Measurements from ENCODE around the gene GAREM1.

Gene GAREM1

GRCh38 chr18:32262092-32262491, 208.6 kb downstream of the GAREM1 start:
- Histone ChIP-seq H3K4me3 (ENCODE audit: low read depth in 1 of 5, low read length in 5 of 5) (no peak overlapping the region), H3K9ac (ENCODE audit: low read length in 5 of 5) (no peak overlapping the region), H3K27ac (ENCODE audit: low read depth, low read length) (no peak overlapping the region), H3K36me3 (ENCODE audit: control insufficient read depth in 5 of 5, insufficient read depth in 5 of 5, low read length in 5 of 5) (peaks cover 0 to 5% (median 0%) of the 10 kb centered on the region in 5 donors), H3K4me1 (ENCODE audit: control insufficient read depth in 5 of 5, insufficient read depth in 5 of 5, low read length in 5 of 5) (no peaks in the 10 kb centered on the region), H3K27me3 (ENCODE audit: control insufficient read depth in 5 of 5, insufficient read depth in 4 of 5, low read length in 5 of 5) (no peaks in the 10 kb centered on the region), H3K9me3 (ENCODE audit: control insufficient read depth in 5 of 5, low read length in 5 of 5) (no peaks in the 10 kb centered on the region)

GRCh38 chr18:32261003-32261402, 209.7 kb downstream of the GAREM1 start:
- H3K27ac ChIP-seq (ENCODE audit: low read depth, low read length) = no peak overlapping the region
- H3K4me1 ChIP-seq (ENCODE audit: control insufficient read depth in 5 of 5, insufficient read depth in 5 of 5, low read length in 5 of 5) = no peaks in the 10 kb centered on the region
- H3K9me3 ChIP-seq (ENCODE audit: control insufficient read depth in 5 of 5, low read length in 5 of 5) = no peaks in the 10 kb centered on the region
- H3K9ac ChIP-seq (ENCODE audit: low read length in 5 of 5) = no peak overlapping the region
- no peaks in the 10 kb centered on the region for H3K27me3 ChIP-seq (ENCODE audit: control insufficient read depth in 5 of 5, insufficient read depth in 4 of 5, low read length in 5 of 5)
- H3K36me3 ChIP-seq (ENCODE audit: control insufficient read depth in 5 of 5, insufficient read depth in 5 of 5, low read length in 5 of 5) = no peaks in the 10 kb centered on the region
- H3K4me3 ChIP-seq (ENCODE audit: low read depth in 1 of 5, low read length in 5 of 5) = no peak overlapping the region

- H3K4me1 ChIP-seq (ENCODE audit: control insufficient read depth in 5 of 5, insufficient read depth in 5 of 5, low read length in 5 of 5) = no peaks in the 10 kb centered on the region
- no peak overlapping the region for H3K9ac ChIP-seq (ENCODE audit: low read length in 5 of 5)
- no peak overlapping the region for H3K4me3 ChIP-seq (ENCODE audit: low read depth in 1 of 5, low read length in 5 of 5)
- H3K36me3 ChIP-seq (ENCODE audit: control insufficient read depth in 5 of 5, insufficient read depth in 5 of 5, low read length in 5 of 5) = no peaks in the 10 kb centered on the region
- H3K27ac ChIP-seq (ENCODE audit: low read depth, low read length) = no peak overlapping the region
- no peaks in the 10 kb centered on the region for H3K9me3 ChIP-seq (ENCODE audit: control insufficient read depth in 5 of 5, low read length in 5 of 5)
- no peaks in the 10 kb centered on the region for H3K27me3 ChIP-seq (ENCODE audit: control insufficient read depth in 5 of 5, insufficient read depth in 4 of 5, low read length in 5 of 5)
Measured at GRCh38 chr18:32259553-32259952, 211.1 kb downstream of the GAREM1 start.

DNA sequence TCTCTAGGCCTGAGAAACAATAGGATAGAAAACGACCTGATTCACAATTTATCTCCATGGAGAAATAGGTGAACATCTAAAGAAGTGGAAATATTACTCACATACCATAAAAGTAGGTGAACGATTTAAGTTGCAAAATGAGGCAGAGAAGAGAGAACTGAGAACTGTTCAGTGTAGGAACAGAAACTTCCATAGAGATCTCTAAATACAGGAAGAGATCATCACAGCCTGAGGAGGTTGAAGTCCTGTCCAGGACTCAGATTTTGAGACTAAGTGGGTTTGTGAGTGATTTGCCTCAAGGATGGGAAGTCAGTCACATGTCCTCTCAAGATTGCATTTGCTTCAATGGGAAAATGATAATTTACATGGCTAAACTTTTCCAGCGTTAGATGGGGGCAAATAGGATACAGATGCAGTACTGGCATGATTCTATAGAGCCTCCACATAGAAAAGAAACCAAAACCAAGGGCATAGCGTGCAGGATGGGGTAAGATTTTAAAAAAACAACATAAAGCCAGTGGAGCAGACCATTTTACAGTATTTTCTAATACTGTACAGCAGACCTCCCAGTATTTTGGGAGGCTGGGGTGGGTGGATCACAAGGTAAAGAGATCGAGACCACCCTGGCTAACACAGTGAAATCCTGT, 212.0 kb downstream of the GAREM1 start:
- Histone ChIP-seq H3K9ac (ENCODE audit: low read length in 5 of 5) (no peak overlapping the region), H3K4me1 (ENCODE audit: control insufficient read depth in 5 of 5, insufficient read depth in 5 of 5, low read length in 5 of 5) (no peaks in the 10 kb centered on the region), H3K9me3 (ENCODE audit: control insufficient read depth in 5 of 5, low read length in 5 of 5) (no peaks in the 10 kb centered on the region), H3K27ac (ENCODE audit: low read depth, low read length) (no peak overlapping the region), H3K36me3 (ENCODE audit: control insufficient read depth in 5 of 5, insufficient read depth in 5 of 5, low read length in 5 of 5) (no peaks in the 10 kb centered on the region), H3K27me3 (ENCODE audit: control insufficient read depth in 5 of 5, insufficient read depth in 4 of 5, low read length in 5 of 5) (no peaks in the 10 kb centered on the region), H3K4me3 (ENCODE audit: low read depth in 1 of 5, low read length in 5 of 5) (no peak overlapping the region)

DNA sequence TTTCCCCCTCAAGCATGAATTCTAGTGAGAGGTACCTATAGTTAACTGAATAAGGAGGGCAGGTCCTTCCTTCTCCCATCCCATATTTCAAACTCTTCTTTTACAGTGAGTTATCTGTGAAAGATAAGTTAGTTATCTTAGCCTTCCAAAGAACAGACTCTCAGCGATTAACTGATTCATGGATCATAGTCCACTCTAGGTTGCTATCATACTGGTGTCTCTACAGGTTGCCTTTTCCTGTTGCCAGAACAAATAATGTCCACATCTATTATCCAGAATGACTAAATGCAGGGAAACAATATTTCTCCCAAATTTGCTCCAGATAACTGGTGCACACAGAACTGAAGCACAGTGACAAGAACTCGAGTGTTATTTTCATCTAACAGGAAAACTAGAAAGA, 212.5 kb downstream of the GAREM1 start:
- Histone ChIP-seq H3K9ac (ENCODE audit: low read length in 5 of 5) (no peak overlapping the region), H3K4me1 (ENCODE audit: control insufficient read depth in 5 of 5, insufficient read depth in 5 of 5, low read length in 5 of 5) (no peaks in the 10 kb centered on the region), H3K4me3 (ENCODE audit: low read depth in 1 of 5, low read length in 5 of 5) (no peak overlapping the region), H3K27ac (ENCODE audit: low read depth, low read length) (no peak overlapping the region), H3K36me3 (ENCODE audit: control insufficient read depth in 5 of 5, insufficient read depth in 5 of 5, low read length in 5 of 5) (no peaks in the 10 kb centered on the region), H3K9me3 (ENCODE audit: control insufficient read depth in 5 of 5, low read length in 5 of 5) (no peaks in the 10 kb centered on the region), H3K27me3 (ENCODE audit: control insufficient read depth in 5 of 5, insufficient read depth in 4 of 5, low read length in 5 of 5) (no peaks in the 10 kb centered on the region)

DNA sequence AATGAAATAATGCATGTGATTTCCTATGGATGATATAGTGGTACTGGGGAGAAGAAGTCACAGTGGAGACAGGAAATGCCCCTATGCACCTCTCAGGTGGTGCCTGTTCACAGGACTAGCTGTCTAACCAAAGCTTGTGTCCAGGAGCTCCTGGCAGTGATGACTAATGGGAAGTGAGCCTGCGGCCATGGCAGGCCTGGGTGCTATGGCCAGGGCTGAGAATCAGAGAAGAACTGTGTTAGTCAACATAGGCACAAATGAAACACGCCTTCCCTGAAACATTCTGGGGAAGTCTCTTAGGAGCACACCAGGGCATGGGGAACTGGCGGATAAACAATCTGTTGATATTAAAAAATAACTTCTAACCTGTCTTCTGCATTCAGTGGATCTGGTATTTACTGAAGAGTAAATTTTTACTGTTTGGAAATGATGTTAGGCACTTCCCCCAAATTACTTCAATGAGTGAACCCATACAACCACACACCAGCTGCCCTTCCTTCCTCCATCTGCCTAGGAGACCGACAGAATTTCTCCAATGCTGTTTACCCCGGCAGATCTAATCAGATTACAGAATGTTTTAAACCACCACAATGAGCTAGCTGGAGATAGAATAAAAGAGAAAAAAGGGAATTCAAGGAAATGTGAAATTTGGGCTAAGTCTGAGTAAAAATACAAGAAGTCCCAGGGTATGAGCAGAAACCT, 213.4 kb downstream of the GAREM1 start:
- no peak overlapping the region for H3K27ac ChIP-seq (ENCODE audit: low read depth, low read length)
- no peaks in the 10 kb centered on the region for H3K36me3 ChIP-seq (ENCODE audit: control insufficient read depth in 5 of 5, insufficient read depth in 5 of 5, low read length in 5 of 5)
- H3K4me1 ChIP-seq (ENCODE audit: control insufficient read depth in 5 of 5, insufficient read depth in 5 of 5, low read length in 5 of 5) = no peaks in the 10 kb centered on the region
- no peaks in the 10 kb centered on the region for H3K9me3 ChIP-seq (ENCODE audit: control insufficient read depth in 5 of 5, low read length in 5 of 5)
- no peak overlapping the region for H3K9ac ChIP-seq (ENCODE audit: low read length in 5 of 5)
- no peaks in the 10 kb centered on the region for H3K27me3 ChIP-seq (ENCODE audit: control insufficient read depth in 5 of 5, insufficient read depth in 4 of 5, low read length in 5 of 5)
- H3K4me3 ChIP-seq (ENCODE audit: low read depth in 1 of 5, low read length in 5 of 5) = no peak overlapping the region

DNA sequence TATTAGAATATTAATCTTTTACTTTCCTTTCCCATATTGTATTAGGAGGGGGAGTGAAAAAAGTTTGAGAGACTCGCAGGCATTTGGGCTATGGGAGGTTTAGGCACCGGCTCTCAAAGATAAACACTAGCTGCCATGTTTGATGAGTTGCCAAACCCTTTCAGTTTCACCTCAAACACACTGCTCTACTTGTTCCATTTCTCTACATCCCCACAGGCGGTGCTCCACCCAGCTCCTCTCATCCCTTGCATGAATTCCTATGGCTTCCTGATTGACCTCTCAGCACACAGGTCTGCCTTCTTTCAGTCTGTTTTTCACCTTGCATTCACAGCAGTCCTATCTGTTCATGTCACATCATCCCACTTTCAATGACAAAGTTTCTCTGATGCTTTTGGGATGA, 215.1 kb downstream of the GAREM1 start:
- H3K27me3 ChIP-seq (ENCODE audit: control insufficient read depth in 5 of 5, insufficient read depth in 4 of 5, low read length in 5 of 5) = no peaks in the 10 kb centered on the region
- H3K36me3 ChIP-seq (ENCODE audit: control insufficient read depth in 5 of 5, insufficient read depth in 5 of 5, low read length in 5 of 5) = no peaks in the 10 kb centered on the region
- no peak overlapping the region for H3K9ac ChIP-seq (ENCODE audit: low read length in 5 of 5)
- no peaks in the 10 kb centered on the region for H3K4me1 ChIP-seq (ENCODE audit: control insufficient read depth in 5 of 5, insufficient read depth in 5 of 5, low read length in 5 of 5)
- no peak overlapping the region for H3K27ac ChIP-seq (ENCODE audit: low read depth, low read length)
- H3K4me3 ChIP-seq (ENCODE audit: low read depth in 1 of 5, low read length in 5 of 5) = no peak overlapping the region
- H3K9me3 ChIP-seq (ENCODE audit: control insufficient read depth in 5 of 5, low read length in 5 of 5) = no peaks in the 10 kb centered on the region

DNA sequence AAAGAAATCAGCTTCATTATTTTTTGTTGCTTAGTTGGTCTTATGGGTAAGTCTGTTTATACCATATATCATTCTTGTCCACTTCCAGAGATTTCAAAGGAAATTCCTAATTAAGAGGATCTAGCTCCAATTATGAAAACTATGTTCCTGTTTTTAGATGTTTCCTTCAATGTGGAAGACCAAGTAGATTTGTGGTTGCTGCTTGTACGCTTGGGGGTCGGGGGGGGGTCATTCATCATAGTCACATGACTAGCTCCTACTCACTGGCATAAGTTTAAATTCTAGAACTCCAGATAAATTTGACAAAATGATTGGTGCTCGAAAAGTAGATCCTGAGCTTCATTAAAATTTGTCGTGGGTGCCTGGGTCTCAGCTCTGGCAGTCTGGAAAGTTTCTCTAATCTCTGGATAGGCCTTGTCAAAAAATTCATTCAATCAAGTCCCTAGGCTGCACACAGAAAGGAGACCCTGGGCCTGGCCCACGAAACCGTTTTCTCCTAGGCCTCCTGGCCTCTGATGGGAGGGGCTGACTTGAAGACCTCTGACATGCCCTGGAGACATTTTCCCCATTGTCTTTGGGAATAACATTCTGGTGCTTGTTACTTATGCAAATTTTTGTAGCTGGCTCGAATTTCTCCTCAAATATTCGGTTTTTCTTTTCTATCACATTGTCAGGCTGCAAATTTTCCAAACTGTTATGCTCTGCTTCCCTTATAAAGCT, 218.4 kb downstream of the GAREM1 start:
- no peak overlapping the region for H3K9ac ChIP-seq (ENCODE audit: low read length in 5 of 5)
- H3K4me3 ChIP-seq (ENCODE audit: low read depth in 1 of 5, low read length in 5 of 5) = no peak overlapping the region
- no peaks in the 10 kb centered on the region for H3K9me3 ChIP-seq (ENCODE audit: control insufficient read depth in 5 of 5, low read length in 5 of 5)
- H3K36me3 ChIP-seq (ENCODE audit: control insufficient read depth in 5 of 5, insufficient read depth in 5 of 5, low read length in 5 of 5) = no peaks in the 10 kb centered on the region
- no peaks in the 10 kb centered on the region for H3K4me1 ChIP-seq (ENCODE audit: control insufficient read depth in 5 of 5, insufficient read depth in 5 of 5, low read length in 5 of 5)
- no peaks in the 10 kb centered on the region for H3K27me3 ChIP-seq (ENCODE audit: control insufficient read depth in 5 of 5, insufficient read depth in 4 of 5, low read length in 5 of 5)
- no peak overlapping the region for H3K27ac ChIP-seq (ENCODE audit: low read depth, low read length)

GRCh38 chr18:32251466-32251865, 219.2 kb downstream of the GAREM1 start:
- Histone ChIP-seq H3K36me3 (ENCODE audit: control insufficient read depth in 5 of 5, insufficient read depth in 5 of 5, low read length in 5 of 5) (no peaks in the 10 kb centered on the region), H3K9me3 (ENCODE audit: control insufficient read depth in 5 of 5, low read length in 5 of 5) (no peaks in the 10 kb centered on the region), H3K27ac (ENCODE audit: low read depth, low read length) (no peak overlapping the region), H3K4me1 (ENCODE audit: control insufficient read depth in 5 of 5, insufficient read depth in 5 of 5, low read length in 5 of 5) (no peaks in the 10 kb centered on the region), H3K4me3 (ENCODE audit: low read depth in 1 of 5, low read length in 5 of 5) (no peak overlapping the region), H3K9ac (ENCODE audit: low read length in 5 of 5) (no peak overlapping the region), H3K27me3 (ENCODE audit: control insufficient read depth in 5 of 5, insufficient read depth in 4 of 5, low read length in 5 of 5) (no peaks in the 10 kb centered on the region)

DNA sequence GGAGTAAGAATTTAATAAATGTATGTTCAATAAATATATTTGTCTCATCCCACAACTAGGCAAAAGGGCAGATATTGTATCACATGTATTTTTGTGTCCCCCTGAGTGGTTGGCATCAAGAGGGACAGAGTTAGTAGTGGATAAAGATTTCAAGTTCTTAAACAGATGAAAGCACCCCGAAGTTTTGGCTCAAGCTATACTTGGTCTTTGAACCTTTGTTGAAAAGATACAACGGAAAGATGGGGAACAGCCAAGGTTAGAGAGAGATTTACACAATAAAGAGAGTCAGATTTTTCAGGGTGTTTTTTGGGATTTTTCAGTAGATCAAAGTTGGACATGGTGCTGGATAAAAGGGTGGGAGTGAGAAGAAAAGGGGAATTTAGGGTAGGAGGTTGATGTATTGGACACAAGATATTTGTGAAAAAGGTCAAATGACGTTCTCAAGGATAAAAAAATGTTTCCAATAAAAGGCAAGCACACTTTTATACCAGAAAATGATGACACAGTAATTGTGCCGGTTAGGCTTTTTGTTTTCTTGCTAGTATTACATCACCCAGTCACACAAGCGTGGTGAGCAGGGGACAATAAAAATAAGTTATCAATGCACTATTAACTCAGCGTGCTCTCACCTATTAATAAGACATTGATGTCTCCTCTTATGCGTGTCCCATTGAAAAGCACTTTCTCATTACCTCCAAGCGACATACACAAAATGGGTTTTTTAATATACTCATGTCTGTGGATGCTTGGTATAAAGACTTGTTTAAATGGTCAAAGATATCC, 221.3 kb downstream of the GAREM1 start:
- Histone ChIP-seq H3K4me3 (ENCODE audit: low read depth in 1 of 5, low read length in 5 of 5) (no peak overlapping the region), H3K27me3 (ENCODE audit: control insufficient read depth in 5 of 5, insufficient read depth in 4 of 5, low read length in 5 of 5) (no peaks in the 10 kb centered on the region), H3K36me3 (ENCODE audit: control insufficient read depth in 5 of 5, insufficient read depth in 5 of 5, low read length in 5 of 5) (no peaks in the 10 kb centered on the region), H3K27ac (ENCODE audit: low read depth, low read length) (no peak overlapping the region), H3K9me3 (ENCODE audit: control insufficient read depth in 5 of 5, low read length in 5 of 5) (no peaks in the 10 kb centered on the region), H3K9ac (ENCODE audit: low read length in 5 of 5) (no peak overlapping the region), H3K4me1 (ENCODE audit: control insufficient read depth in 5 of 5, insufficient read depth in 5 of 5, low read length in 5 of 5) (no peaks in the 10 kb centered on the region)

Data from subcutaneous abdominal adipose tissue (tissue), 5 donors.